Tibial nerve (tissue), 3 donors: ENCODE data around the gene DCX.

ENCODE experiments used
- POLR2A ChIP-seq, 2 donors: fragments of 450-650 bp; IDR thresholded peaks; one replicate each; pipeline ENCODE4 v1.6.1; 2017; ENCODE audit warnings: antibody characterized with exemption in 2 of 2, mild to moderate bottlenecking in 2 of 2, moderate library complexity in 2 of 2
- TF ChIP-seq, protein P1 (sequence below), 5 experiments: fragments of 200-600 bp in 3 of 5; fragments of 450-650 bp in 2 of 5; sonication (generic) in 3 of 5; IDR thresholded peaks; one replicate each; pipeline ENCODE4 v1.5.1; 2016 to 2019; ENCODE audit warnings: antibody characterized with exemption in 5 of 5, mild to moderate bottlenecking in 3 of 5, moderate library complexity in 2 of 5

DNA sequence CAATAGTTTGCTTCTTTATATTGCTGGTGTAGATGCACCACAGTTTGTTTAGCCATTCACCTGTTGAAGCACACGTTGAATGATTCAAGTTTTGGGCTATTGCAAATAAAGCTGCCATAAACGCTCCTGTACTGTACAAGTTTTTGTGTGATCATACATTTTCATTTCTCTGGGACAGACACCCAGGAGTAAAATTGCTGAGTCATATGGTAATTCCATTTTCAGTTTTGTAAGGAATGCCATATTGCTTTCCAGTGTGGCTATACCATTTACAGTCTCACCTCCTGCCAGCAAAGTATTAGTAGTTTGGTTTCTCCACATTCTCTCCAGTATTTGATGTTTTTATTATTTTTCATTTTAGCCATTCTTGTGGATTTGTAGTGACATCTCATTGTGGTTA, 109.7 kb downstream of the DCX start:
- TF ChIP-seq, protein P1, sequence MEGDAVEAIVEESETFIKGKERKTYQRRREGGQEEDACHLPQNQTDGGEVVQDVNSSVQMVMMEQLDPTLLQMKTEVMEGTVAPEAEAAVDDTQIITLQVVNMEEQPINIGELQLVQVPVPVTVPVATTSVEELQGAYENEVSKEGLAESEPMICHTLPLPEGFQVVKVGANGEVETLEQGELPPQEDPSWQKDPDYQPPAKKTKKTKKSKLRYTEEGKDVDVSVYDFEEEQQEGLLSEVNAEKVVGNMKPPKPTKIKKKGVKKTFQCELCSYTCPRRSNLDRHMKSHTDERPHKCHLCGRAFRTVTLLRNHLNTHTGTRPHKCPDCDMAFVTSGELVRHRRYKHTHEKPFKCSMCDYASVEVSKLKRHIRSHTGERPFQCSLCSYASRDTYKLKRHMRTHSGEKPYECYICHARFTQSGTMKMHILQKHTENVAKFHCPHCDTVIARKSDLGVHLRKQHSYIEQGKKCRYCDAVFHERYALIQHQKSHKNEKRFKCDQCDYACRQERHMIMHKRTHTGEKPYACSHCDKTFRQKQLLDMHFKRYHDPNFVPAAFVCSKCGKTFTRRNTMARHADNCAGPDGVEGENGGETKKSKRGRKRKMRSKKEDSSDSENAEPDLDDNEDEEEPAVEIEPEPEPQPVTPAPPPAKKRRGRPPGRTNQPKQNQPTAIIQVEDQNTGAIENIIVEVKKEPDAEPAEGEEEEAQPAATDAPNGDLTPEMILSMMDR (IDR thresholded peaks at IDR 0.05) = no peak
- no peak for TF ChIP-seq POLR2A (IDR thresholded peaks at IDR 0.05)
